HG03432 (cell line): ENCODE data around the gene GAS2.

ENCODE experiments used
- ATAC-seq: cut with Tn5 transposase; IDR thresholded peaks from one replicate; pipeline ENCODE4 v1.9.1; 2021; ENCODE audit warnings: mild to moderate bottlenecking, moderate library complexity; ENCODE audit not compliant: unreplicated experiment

GAS2 gene

GRCh38 chr11:22860241-22860640 lies 193.8 kb downstream of the GAS2 start, which contains the start of gene CCDC179:
Gene CCDC179 (minus strand): TSS chr11:22860474. CDS start chr11:22860421, 53 bp downstream.
- ATAC-seq = no peak
